Dermis microvascular lymphatic vessel endothelial cell (primary cell): ENCODE results near the gene PSMD12. TPM values are rescaled to one million over a fixed set of nuclear protein-coding genes. Genes with fewer than 3 reads are reported as not detected.
"Not testable (repeated sequence)": the region's sequence is repeated elsewhere in the genome, so short reads cannot be mapped to it uniquely, and the experiment has no call there.

Source experiments
- DNase-seq, 2 donors: peaks; one replicate each; pipeline versions ENCODE4 v3.0.0 to v3.0.0-alpha.2; 2010; ENCODE audit warnings: low read depth in 2 of 2
- total RNA-seq: library from RNA; depleted of rRNA; stranded (reverse); fragments of >200 nt; gene quantifications from 2 replicates; pipeline ENCODE4 v1.2.1, GENCODE V29; 2014

The PSMD12 gene
- total RNA-seq, 1 donor from 2014 or later = 24.1 TPM

DNA sequence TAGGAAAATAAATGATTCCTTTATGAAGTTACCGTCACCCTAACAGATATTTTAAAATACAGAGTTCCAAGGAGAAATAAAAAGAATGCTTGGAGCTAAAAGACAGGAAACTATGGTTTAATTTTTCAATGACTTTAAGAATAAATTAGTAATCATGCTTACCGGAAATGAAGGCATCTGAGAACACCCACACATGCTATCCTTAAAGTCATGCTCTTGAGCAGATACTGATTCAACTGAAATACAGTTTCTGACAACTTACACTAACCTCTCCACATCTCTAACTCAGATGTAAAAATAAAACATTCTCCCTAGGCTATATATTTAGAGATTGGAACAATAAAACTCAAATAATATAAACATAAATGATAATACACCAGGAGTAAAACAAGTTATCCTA, 7.8 kb downstream of the PSMD12 start:
- DNase-seq = no peak

- no peak for DNase-seq
Observed at GRCh38 chr17:67353929-67354574, 12.3 kb downstream of the PSMD12 start.

DNA sequence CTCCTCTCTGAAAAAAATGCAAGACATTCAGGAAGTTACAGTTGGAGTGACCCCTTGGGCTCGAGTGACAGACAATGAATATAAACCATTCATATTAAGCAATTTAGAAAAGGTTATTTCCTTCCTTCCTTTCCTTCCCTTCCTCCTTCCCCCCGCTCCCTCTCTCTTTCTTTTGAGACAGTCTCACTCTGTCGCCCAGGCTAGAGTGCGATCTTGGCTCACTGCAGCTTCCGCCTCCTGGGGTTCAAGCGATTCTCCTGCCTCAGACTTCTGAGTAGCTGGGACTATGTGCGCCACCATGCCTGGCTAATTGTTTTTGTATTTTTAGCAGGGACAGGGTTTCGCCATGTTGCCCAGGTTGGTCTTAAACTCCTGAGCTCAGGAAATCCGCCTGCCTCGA, 13.2 kb downstream of the PSMD12 start:
- DNase-seq = no peak

- no peak for DNase-seq
Observed at GRCh38 chr17:67349420-67349819, 17.0 kb downstream of the PSMD12 start.

GRCh38 chr17:67347826-67348225, 18.6 kb downstream of the PSMD12 start:
- no peak for DNase-seq

GRCh38 chr17:67343237-67343636, 23.1 kb downstream of the PSMD12 start:
- DNase-seq = no peak

DNA sequence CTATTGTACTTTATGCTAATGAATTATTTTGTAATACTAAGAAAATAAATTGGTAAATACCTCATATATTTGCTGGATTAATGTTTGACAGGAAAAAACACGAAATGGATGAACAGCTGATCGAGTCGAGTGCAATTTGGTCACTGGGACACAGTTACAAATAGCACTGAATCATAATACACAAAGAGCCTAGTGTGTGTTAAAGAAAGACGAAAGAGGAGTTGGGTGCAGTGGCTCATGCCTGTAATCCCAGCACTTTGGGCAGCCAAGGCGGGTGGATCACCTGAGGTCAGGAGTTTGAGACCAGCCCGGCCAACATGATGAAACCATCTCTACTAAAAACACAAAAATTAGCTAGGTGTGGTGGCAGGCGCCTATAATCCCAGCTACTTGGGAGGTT, 28.0 kb downstream of the PSMD12 start:
- DNase-seq = not testable (repeated sequence)

DNA sequence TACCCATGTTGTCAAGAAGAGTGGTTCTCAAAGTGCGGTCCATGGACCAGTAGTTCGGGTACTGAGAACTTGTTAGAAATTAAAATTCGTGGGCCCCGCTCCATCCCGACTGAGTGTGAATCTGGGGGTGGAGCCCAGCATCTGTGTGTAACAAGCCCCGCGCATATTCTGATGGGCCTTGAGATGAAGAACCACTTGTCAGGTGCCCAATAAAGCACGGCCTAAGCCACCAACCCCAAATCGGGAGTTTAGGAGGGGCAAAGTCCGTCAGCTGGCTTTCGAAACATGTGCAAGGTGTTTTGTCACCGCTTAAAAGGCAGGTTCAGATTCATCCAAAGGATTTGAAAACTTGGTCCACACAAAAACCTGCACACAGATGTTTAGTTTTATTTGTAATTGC, 29.5 kb downstream of the PSMD12 start:
- no peak for DNase-seq

GRCh38 chr17:67335245-67335835, 31.0 kb downstream of the PSMD12 start:
- no peak for DNase-seq

DNA sequence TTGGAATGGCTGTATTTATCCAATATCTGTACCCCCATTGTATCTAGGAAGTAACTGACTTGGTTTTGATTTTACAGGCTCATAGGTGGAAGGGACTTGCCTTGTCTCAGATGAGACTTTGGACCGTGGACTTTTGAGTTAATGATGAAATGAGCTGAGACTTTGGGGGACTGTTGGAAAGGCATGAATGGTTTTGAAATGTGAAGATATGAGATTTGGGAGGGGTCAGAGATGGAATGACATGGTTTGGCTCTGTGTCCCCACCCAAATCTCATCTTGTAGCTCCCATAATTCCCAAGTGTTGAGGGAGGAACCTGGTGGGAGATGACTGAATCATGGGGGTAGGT, 34.2 kb downstream of the PSMD12 start:
- not testable (repeated sequence) for DNase-seq

- not testable (repeated sequence) for DNase-seq
Observed at GRCh38 chr17:67331381-67332161, 34.8 kb downstream of the PSMD12 start.

DNA sequence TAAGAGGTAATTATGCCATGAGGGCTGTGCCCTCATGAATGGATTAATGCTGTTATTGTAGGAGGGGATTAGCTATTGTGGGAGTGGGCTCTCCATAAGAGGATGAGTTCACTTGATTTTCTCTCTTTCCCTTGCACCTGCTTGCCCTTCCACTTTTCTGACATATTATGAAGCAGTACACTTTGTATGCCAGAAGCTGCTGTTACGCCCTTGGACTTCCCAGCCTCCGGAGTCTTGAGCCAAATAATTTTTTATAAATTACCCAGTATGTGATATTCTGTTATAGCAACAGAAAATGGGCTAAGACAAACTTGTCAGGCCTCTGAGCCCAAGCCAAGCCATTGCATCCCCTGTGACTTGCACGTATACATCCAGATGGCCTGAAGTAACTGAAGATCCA, 38.4 kb downstream of the PSMD12 start:
- DNase-seq = no peak

DNA sequence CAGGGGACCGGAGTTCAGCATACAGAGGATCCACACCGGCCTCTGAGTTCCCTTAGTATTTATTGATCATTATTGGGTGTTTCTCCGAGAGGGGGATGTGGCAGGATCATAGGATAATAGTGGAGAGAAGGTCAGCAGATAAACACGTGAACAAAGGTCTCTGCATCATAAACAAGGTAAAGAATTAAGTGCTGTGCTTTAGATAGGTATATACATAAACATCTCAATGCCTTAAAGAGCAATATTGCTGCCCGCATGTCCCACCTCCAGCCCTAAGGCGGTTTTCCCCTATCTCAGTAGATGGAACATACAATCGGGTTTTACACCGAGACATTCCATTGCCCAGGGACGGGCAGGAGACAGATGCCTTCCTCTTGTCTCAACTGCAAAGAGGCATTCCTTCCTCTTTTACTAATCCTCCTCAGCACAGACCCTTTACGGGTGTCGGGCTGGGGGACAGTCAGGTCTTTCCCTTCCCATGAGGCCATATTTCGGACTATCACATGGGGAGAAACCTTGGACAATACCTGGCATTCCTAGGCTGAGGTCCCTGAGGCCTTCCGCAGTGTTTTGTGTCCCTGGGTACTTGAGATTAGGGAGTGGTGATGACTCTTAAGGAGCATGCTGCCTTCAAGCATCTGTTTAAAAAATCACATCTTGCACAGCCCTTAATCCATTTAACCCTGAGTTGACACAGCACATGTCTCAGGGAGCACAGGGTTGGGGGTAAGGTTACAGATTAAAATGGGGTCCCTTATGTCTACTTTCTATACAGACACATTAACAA, 39.2 kb downstream of the PSMD12 start:
- not testable (repeated sequence) for DNase-seq

DNA sequence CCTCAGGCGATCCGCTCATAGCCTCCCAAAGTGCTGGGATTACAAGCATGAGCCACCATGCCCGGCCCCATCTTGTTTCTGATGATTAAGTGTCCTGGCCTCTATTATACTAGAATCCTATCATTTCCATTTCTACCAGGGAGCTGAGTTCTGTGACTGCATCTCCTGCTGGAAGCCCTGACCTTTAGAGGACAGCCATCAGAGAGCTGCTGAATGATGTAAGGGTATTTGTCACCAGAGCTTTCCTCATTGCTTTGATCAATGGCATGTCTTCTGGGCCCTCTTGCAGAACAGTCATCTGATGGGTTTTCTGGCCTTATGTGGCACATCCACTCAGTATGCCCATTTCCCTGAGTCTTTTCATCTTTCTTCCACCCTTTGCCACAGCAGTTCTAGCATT, 39.9 kb downstream of the PSMD12 start:
- no peak for DNase-seq

GRCh38 chr17:67324330-67324729, 42.0 kb downstream of the PSMD12 start:
- no peak for DNase-seq

DNA sequence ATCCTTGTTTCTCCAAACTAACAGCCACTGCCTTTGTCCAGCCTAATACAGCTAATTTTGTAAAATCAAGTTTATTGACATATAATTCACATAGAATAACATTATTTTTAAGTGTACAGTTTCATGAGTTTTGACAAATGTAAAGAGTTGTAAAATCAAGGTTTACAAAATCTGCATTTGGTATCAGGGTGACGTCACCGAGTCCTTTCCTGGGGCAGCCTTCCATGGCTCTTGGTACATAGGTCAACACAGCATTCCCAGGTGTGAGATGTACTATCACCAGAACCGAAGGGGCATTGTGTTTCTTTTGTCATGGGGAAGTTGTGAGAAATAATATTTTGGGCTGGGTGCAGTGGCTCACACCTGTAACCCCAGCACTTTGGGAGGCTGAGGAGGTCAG, 42.9 kb downstream of the PSMD12 start:
- no peak for DNase-seq

DNA sequence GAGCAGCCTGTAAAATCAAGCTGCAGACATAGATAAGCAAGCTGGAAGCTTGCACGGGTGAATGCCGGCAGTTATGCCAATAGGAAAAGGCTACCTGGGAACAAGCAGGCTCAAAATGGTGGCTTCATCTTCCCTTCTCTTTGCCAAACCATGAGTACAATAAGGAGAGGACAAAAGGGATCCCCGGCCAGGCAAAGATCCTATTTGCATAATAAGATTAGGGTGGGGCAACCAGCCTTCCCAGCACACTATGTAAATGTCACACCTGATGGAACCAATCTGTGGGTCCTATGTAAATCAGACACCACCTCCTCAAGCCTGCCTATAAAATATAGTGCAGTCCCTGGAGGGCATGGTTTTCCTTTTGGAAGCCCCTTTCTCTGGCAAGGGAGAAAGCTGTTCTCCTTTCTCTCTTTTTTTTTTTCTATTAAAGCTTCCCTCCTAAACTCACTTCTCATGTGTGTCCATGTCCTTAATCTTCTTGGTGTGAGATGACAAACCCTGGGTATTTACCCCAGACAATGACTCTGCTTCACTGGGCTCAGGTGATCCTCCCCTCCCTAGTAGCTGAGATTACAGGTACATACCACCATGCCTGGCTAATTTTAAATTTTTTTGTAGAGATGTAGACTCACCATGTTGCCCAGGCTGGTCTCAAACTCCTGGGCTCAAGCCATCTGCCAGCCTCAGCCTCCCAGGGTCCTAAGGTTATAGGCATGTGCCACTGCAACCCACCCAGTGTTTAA, 44.2 kb downstream of the PSMD12 start:
- DNase-seq = no peak

DNA sequence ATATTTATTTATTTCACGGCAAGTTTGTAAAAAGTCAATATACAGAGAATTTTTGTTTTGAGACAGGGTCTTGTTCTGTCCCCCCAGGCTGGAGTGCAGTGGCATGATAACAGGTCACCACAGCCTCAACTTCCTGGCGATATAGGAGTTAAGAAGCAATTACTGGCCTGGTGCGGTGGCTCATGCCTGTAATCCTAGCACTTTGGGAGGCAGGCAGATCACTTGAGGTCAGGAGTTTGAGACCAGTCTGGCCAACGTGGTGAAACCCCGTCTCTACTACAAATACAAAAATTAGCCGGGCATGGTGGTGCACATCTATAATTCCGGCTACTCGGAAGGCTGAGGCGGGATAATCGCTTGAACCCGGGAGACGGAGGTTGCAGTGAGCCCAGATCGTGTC, 44.9 kb downstream of the PSMD12 start:
- not testable (repeated sequence) for DNase-seq

- DNase-seq = no peak
Observed at GRCh38 chr17:67316781-67317180, 49.6 kb downstream of the PSMD12 start.

DNA sequence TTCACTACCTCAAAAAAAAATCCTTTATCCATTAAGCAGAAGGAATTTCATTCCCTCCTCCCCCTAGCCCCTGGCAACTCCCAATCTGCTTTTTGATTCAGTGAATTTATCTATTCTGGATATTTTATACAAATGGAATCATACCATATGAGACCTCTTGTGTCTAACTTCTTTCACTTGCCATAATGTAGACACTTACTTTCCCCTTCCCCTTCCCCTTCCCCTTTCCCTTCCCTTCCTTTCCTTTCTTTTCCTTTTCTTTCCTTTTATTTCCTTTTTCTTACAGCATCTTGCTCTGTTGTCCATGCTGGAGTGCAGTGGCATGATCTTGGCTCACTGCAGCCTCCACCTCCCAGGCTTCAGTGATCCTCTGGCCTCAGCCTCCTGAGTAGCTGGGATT, 50.5 kb downstream of the PSMD12 start:
- DNase-seq = no peak

DNA sequence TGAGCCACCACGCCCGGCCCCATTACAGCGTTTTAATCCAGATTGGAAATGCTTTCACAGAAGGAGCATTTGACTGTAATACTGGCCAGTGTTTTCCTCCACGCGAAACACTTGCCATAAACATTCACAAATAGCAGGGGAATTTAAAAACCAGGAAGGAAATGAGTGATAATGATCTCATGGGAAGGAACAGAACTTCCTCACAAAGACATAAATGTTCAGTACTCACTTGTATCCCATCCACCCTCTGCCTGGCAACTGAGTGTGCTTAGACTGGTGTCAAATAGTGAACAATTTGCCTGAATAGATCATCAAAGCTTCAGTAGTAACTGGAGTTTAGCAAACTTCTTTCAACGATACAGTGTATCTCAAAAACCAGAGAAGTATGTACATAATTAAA, 54.1 kb downstream of the PSMD12 start:
- peak; percentile 59 to 69 for DNase-seq
